HG02938 (cell line): ENCODE results near the gene TCF19.
"Not testable (repeated sequence)": the region's sequence is repeated elsewhere in the genome, so short reads cannot be mapped to it uniquely, and the experiment has no call there.

Source experiments
- ATAC-seq: cut with Tn5 transposase; IDR thresholded peaks from one replicate; pipeline ENCODE4 v1.9.1; 2021; ENCODE audit warnings: mild to moderate bottlenecking, moderate library complexity; ENCODE audit not compliant: unreplicated experiment

The TCF19 gene

DNA sequence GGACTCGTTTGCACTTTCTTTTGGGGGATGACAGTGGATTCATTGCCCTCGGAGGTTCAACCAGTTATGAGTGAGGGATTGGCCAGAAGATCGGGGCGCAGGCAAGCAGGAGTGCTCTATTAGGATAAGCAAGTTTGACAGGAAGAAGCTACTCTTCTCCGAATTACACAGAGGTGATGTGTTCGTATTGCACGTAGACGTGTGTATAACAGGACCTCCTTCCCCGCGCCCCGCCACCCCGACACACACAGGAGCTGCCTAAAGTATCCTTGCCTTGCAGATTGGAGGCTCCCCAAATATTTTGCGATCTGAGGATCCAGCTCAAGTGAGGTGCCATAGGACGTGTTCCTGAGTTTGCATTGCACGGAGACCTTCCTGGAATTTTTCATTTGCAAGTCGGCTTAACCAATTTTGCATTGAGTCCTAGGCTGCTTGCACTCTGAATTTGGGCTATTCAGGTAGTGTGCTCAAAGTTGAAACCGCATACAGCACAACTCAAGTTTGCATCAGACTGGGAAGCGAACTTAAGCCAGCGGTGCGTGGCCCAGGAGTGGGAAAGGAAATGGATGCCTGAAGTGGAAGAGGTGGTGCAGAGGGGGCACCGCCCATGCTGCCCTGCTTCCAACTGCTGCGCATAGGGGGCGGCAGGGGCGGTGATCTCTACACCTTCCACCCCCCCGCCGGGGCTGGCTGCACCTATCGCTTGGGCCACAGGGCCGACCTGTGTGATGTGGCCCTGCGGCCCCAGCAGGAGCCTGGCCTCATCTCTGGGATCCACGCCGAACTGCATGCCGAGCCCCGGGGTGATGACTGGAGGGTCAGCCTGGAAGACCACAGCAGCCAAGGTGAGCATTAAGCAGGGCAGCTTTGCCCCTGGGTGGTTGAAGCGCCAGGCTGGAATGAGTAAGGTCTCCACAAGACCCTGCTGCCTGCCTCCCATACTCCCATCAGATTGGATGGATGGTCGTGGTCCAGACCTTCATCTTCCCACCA, 770 bp downstream of the TCF19 start:
- ATAC-seq: no peak

DNA sequence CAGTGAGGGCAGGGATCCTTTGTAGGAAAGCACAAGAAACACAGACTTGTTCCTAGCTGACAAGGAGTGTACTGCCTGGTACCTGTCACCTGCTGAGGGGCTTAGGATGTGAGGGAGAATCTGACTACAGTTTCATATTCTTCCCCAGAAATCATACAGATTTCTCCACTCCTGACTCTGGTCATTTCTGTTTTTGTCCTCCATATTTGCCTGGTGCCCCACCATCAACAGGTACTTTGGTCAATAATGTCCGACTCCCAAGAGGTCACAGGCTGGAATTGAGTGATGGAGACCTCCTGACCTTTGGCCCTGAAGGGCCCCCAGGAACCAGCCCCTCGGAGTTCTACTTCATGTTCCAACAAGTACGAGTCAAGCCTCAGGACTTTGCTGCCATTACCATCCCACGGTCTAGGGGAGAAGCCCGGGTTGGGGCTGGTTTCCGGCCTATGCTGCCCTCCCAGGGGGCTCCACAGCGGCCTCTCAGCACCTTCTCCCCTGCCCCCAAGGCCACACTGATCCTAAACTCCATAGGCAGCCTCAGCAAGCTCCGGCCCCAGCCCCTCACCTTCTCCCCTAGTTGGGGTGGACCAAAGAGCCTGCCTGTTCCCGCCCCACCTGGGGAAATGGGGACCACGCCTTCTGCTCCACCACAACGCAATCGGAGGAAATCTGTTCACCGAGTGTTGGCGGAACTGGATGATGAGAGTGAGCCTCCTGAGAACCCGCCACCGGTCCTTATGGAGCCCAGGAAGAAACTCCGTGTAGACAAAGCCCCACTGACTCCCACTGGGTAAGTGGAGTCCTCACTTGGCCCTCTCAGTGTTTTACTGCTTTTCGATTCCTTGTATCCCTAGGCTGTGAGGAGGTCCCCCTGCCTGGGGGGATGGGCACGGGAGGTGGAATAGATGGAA, 3.1 kb downstream of the TCF19 start:
- no peak for ATAC-seq

DNA sequence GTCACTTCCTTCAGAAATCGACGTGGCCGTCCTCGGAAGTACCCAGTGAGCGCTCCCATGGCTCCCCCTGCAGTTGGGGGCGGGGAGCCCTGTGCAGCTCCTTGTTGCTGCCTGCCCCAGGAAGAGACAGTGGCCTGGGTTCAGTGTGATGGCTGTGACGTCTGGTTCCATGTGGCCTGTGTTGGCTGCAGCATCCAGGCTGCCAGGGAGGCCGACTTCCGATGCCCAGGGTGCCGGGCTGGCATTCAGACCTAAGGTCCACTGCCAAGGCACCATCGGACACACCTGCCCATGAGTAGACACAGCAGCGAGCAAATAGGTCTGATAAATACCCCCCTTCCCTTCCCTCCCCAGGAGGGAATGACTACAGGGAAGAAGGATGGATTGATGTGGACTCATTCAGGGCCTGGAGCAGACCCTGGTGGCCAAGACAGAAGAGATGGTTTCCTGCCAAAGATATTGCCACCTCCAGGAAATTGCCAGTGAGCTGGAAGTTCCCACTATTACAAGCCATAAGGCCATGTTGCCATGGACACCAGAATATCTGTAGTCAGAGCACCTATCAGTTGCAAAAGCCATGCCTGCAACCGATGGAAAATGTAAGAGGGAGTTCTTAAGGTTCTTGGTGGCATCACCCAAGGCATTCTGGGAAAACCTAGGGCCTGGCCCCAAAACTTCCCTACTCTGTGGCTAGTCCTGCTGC, 4.2 kb downstream of the TCF19 start:
- ATAC-seq: no peak

DNA sequence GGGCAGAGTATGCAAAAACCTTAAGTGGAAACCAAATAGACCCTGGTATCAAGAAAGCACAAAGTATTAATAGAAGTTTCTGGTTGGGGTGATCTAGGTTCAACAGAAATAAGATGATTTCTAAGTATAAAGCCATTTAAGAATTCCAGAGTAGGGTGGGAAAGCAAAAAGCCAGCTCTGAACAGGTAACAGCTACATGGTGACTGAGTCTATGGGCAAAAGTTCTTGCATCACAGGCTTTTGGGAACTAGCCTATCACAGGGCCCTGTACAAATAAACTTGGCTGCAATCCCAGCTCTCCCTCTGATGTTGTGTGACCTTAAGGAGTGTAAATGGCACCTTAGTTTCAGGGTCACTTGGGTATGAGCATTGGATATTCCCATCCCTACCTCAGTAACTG, 5.5 kb downstream of the TCF19 start:
- no peak for ATAC-seq

DNA sequence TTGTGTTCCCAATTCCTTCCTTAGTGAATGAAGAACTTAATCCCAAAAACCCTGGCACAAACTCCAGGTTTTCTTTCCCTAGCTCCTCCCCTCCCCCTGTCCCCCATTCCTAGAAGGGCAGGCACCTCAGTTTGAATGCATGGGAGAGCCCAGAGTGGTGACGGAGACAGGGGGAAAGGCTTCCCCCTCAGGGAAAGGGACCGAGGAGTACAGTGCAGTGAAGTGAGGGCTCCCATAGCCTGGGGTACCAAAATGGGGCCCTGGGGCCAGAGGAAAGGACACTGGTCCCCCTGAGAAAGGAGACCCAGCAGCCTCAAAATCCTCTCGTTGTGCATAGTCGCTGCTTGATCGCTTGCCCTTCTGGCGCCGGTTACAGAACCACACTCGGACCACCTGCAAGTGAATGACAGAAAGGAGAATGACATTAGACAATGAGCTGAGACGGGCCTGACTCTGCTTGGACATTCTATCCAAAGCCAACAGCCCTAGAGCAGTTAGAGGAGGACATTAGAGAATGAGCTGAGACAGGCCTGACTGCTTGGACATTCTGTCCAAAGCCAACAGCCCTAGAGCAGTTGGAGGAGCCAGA, 6.2 kb downstream of the TCF19 start:
- ATAC-seq: not testable (repeated sequence)

DNA sequence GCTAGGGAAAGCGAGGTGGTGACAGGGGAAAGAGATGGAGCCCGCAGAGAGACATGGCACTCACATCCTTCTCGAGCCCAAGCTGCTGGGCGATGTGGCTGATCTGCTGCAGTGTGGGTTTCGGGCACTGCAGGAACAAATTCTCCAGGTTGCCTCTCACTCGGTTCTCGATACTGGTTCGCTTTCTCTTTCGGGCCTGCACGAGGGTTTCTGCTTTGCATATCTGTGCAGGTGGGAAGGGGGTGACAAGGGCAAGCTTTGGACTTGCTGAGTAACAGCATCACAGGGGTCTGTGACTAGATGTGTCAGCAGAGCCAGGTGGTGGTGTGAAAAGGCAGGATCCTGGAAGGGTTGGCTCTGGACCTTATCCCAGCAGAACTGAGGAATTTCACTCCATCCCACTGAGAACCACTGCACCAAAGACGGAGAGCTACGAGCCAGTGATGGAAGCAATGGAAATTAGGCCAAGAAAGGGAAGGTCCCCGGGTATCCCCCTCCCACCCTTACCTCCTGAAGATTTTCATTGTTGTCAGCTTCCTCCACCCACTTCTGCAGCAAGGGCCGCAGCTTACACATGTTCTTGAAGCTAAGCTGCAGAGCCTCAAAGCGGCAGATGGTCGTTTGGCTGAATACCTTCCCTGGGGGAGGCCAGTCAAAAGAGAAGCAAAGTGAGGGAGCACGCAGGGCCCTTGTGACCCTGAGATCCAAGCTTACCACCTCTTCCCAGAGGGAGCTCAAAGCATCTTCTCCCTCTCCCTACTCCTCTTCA, 6.9 kb downstream of the TCF19 start:
- ATAC-seq: not testable (repeated sequence)

DNA sequence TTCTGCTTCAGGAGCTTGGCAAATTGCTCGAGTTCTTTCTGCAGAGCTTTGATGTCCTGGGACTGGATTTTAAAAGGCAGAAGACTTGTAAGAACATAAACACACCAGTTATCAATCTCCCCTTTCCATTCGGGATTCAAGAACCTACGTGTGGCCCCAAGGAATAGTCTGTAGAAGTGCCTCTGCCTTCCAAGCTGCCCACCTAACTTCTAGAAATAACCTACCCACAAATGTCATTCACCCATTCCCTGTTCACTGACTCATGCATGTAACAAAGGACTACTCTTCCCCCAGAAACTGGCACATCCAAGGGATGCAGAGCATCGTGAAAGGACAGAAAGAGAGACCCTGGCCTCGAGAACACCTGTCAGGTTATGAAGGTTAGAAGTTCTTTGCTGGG, 7.6 kb downstream of the TCF19 start:
- no peak for ATAC-seq

DNA sequence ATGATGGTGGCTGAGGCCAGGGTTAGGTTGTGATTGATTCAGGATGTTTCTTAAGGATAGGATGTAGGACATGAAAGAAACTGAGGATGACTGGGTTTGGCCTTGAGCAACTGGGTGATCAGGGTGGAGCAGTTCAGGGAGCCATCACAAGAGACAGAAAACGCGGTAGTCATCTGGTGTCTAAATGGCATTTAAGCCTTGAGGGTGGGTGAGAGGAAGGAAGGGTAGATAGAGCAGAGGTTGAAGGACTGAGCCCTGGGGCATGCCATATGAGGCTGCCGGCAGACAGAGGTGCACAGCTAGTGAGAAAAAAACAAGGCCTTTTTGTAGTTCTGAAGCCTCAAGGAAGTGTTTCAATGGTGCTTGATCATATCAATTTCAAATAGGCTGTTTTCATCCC, 10.2 kb downstream of the TCF19 start:
- ATAC-seq: no peak

DNA sequence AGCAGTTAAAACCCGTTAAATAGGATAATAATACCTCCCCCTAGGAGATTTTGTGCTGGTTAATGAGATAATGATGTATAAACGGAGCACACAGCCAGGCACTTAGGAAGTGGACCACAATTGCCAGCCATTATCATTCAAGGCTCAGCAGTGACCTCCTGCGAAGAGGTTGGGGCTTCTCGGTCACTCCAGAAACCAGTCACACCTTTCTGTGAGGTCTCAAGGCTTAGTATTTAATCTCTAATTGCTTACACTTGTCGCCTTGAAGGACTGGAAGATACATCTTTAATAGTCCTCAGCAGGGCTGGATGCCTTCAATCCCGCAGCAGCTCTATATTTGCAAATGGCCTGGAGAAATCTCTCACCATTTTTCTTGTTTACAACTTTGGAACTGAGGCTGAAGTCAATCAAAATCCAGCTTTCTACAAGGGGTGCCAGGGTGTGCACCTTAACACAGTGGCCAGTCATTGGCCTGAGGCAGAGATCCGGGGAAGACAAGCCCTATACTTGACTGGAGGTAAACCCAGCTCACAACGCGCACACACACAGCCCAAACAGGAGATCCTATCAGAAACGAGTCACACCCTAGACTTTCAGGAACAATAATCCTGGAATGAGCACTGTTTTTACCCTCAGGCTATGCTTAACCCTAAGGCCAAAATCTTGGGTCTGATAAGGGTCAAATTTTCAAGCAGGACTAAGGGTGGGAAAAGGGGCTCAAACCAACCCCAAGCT, 10.9 kb downstream of the TCF19 start:
- ATAC-seq: no peak

DNA sequence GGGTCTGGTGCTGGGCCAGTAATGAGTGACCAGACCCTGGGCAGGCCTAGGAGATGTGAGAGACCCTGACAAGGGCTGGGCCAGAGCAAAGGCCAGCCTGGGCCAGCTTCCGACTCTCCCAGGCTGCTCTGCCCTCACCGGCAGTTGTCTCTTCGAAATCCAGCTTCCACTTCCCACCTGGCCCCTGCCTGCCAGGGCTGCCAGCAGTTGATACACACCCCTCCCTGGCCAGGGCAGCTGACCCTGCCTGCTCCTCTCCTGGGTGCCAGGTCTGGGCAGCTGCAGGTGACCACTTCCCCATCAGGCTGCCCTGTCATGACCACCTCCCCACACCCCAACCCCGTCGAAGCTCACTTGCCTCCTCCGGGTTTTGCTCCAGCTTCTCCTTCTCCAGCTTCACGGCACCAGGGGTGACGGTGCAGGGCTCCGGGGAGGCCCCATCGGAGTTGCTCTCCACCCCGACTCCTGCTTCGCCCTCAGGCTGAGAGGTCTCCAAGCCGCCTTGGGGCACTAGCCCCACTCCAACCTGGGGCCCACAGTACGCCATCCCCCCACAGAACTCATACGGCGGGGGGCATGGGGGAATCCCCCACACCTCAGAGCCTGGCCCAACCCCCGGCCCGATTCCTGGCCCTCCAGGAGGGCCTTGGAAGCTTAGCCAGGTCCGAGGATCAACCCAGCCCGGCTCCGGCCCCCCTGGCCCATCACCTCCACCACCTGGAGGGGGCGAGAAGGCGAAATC, 11.6 kb downstream of the TCF19 start:
- not testable (repeated sequence) for ATAC-seq

DNA sequence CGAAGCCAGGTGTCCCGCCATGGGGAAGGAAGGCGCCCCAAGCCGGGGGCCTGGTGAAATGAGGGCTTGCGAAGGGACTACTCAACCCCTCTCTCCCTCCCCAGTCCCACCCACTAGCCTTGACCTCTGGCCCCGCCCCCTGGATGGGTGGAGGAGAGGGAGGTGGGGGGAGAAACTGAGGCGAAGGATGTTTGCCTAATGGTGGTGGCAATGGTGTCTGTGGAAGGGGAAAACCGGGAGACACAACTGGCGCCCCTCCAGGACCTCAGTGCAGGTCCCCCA, 12.2 kb downstream of the TCF19 start, which contains the start of gene POU5F1:
Gene POU5F1, minus strand, starts transcription at position 83 of the 282 bp plus-strand sequence. Its CDS starts 62 bp downstream, at position 21.
- ATAC-seq: no peak

DNA sequence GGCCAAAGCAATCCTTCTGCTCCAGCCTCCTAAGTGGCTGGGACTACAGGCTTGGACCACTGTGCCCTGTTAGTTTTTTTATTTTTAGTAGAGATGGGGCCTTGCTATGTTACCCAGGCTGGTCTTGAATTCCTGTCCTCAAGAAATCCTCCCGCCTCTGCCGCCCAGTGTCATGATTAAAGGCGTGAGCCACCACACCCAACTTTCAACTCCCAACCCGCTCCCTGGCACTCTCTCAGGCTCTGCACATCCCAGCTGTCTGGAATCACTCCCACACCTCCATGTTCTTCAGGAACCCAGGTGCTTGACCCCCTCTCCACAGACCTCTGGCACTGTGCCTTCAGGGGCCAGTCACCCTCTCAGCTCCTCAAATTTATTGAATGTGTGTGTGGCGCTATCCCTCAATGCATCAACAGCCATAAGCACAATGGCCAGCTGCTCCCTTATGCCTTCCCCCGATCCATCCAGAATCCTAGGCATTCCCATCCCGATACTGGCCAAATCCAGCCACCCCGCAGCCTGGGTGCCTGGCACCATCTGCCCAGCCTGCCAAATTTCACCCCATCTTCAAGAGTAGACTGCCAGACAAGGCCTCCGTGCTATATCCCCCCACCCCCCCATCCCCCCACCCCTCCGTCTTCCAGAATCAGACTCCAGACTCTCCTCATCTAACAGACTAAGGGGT, 12.7 kb downstream of the TCF19 start:
- no peak for ATAC-seq

DNA sequence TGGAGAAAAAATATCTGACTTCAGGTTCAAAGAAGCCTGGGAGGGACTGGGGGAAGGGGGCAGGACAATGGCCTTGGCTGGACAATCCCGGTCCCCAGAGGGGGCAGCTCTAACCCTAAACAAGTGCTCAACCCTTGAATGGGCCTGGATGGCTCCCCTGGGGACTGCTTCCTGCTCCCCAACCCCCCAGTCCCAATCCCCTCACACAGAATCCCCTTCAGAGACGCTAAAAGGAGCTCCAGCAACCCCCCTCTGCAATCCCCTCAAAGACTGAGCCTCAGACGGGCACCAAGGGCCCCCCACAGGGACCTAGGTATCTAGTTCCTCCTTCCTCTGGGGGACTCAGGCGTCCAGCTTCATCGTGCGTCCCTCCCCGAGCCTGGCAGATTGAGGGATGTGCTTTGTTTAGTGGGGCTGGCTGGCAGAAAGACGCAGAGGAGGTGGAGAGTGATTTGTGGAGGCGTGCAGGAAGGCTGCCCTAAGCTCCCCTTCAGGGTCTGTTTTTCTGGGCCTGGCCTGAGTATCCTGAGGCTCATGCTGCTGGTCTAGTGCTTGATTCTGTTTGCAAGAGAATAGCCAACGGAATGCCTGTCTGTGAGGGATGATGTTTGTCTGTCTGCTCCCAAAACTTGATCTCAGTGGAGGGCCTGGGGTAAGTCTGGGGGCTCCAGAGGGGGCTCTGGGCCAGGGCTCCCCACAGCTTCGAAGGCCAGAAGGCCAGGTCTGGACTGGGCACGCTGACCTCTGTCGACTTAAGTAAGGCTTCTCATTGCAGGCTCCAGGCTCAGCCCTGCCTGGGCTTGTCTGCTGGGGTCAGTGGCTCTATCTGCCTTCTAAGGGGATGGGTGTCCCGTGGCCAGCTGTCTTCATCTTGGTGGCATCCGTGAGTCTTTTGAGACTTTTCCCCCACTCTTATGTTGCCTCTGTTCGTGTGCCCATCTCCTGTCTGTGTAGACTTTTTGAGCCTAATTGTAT, 13.8 kb downstream of the TCF19 start:
- ATAC-seq: no peak

DNA sequence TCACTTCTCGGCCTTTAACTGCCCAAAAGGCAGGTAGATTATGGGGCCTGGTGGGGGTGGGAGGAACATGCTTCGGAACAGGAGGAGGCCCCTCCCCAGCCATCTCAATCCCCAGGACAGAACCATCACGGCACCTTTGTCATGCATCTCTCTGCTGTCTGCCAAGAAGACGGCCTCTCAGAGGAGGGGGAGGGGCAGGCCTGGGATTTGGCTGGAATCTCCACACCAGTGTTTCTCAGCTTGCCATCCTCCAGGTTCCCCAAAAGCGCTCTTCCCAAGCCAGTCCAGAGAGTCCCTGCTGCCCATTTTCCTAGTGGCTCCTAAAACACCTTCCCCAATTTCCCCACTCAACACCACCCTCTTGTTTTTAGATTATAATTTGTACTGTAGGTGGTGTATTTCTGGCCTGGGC, 14.6 kb downstream of the TCF19 start:
- ATAC-seq: no peak

DNA sequence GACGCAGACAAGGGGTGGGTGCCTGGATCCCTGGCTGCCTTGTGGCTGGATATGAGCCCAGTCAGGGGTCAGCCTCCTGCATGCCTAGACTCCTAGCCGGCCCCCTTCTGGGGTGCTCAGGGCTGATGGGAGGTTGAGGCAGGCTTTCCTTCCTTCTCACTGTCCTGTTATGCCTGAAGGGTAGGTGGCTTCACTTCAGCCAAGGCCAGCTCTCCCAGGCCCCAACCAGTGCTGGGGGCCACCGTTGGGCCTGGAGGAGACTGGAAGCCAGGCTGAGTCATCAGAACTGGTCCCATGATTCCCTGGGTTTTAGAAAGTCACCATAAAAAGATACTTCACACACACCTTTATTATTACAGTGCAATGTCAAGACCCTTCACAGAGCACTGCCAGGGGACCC, 15.0 kb downstream of the TCF19 start:
- ATAC-seq: no peak

DNA sequence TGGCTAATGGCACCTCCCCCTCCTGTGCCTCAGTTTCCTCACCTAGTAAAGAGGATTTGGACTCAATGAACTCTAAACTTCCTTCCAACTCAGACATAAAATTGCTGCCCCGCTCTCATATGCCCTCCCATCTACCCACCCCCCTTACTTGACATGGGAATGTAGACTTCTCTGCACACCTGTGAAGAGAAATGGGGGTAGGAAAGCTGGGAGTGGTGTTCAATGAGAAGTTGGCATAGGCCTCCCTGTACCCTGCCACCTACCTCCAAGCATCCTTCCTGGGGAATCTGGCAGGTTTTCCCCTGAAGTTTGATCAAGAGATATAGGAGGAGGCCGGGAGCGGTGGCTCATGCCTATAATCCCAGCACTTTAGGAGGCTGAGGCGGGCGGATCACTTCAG, 16.0 kb downstream of the TCF19 start:
- ATAC-seq: no peak

DNA sequence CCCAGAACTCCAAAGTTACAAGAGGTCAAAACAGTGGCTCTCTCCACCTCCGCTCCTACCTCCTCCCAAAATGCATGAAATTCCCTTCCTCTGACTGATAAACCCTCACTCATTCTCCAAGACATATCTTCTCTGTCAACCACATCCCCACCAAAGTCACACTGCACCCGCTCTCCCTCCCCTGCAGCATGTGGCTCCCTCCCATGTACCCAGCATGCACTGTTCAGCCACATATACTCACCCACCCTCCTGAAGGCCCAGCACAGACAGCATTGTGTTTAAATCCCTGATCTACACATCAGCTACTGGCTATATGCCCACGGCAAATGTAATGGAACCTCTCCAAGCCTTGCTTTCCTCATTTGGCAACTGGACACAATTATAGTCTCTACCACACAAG, 17.6 kb downstream of the TCF19 start:
- ATAC-seq: no peak
